Measurements from ENCODE around the gene XIRP2.

- TF ChIP-seq CTCF (IDR thresholded peaks at IDR 0.05) (no peak), POLR2A (IDR thresholded peaks at IDR 0.05) (no peak)
These were observed 295.7 kb downstream of the XIRP2 start for GRCh38 chr2:167183931-167184330.
